GM21528 (cell line): ENCODE measurements around the gene ENOX1.

Experiments used
- ATAC-seq: cut with Tn5 transposase; IDR thresholded peaks from one replicate; pipeline ENCODE4 v1.9.1; 2021; ENCODE audit warnings: mild to moderate bottlenecking, moderate library complexity; ENCODE audit not compliant: unreplicated experiment, low FRiP score

Gene ENOX1

GRCh38 chr13:43333176-43333575 lies 453.6 kb downstream of the ENOX1 start:
- ATAC-seq = no peak

GRCh38 chr13:43331672-43332071 lies 455.1 kb downstream of the ENOX1 start:
- no peak for ATAC-seq

- ATAC-seq = no peak
Measured at GRCh38 chr13:43329702-43330101, 457.1 kb downstream of the ENOX1 start.

- no peak for ATAC-seq
Measured at GRCh38 chr13:43328907-43329306, 457.9 kb downstream of the ENOX1 start.

- no peak for ATAC-seq
Measured at GRCh38 chr13:43326100-43326499, 460.7 kb downstream of the ENOX1 start.

- no peak for ATAC-seq
Measured at GRCh38 chr13:43325636-43326035, 461.1 kb downstream of the ENOX1 start.

- ATAC-seq = no peak
Measured at GRCh38 chr13:43324129-43324528, 462.6 kb downstream of the ENOX1 start.

GRCh38 chr13:43319617-43320444 lies 466.9 kb downstream of the ENOX1 start:
- no peak for ATAC-seq

- ATAC-seq = no peak
Measured at GRCh38 chr13:43316946-43317353, 469.8 kb downstream of the ENOX1 start.

- ATAC-seq = no peak
Measured at GRCh38 chr13:43316281-43316680, 470.5 kb downstream of the ENOX1 start.

GRCh38 chr13:43315522-43315921 lies 471.2 kb downstream of the ENOX1 start:
- ATAC-seq = no peak

- ATAC-seq = no peak
Measured at GRCh38 chr13:43309311-43309710, 477.5 kb downstream of the ENOX1 start.

- peak; percentile 67 for ATAC-seq
Measured at GRCh38 chr13:43307921-43308433, 478.8 kb downstream of the ENOX1 start.

- no peak for ATAC-seq
Measured at GRCh38 chr13:43307221-43307920, 479.4 kb downstream of the ENOX1 start.

GRCh38 chr13:43306372-43306771 lies 480.4 kb downstream of the ENOX1 start:
- no peak for ATAC-seq

GRCh38 chr13:43305416-43305815 lies 481.4 kb downstream of the ENOX1 start:
- ATAC-seq = no peak

- ATAC-seq = no peak
Measured at GRCh38 chr13:43304945-43305344, 481.8 kb downstream of the ENOX1 start.

- no peak for ATAC-seq
Measured at GRCh38 chr13:43304449-43304848, 482.3 kb downstream of the ENOX1 start.

GRCh38 chr13:43303033-43303729 lies 483.6 kb downstream of the ENOX1 start:
- ATAC-seq = no peak

- no peak for ATAC-seq
Measured at GRCh38 chr13:43301346-43301969, 485.3 kb downstream of the ENOX1 start.

- no peak for ATAC-seq
Measured at GRCh38 chr13:43300865-43301264, 485.9 kb downstream of the ENOX1 start.
